Keratinocyte (primary cell): Measurements from ENCODE around the gene SOCS3.

Experiments
- EZH2 ChIP-seq: IDR thresholded peaks from one replicate; pipeline ENCODE4 v1.6.1; 2012; ENCODE audit warnings: inconsistent platforms, mild to moderate bottlenecking, low read length, moderate library complexity
- TF ChIP-seq, protein P1 (sequence below), 3 experiments: IDR thresholded peaks in 1 of 3; conservative IDR thresholded peaks in 1 of 3; optimal IDR thresholded peaks in 1 of 3; 2 replicates in 2 of 3; 3 replicates in 1 of 3; pipeline versions ENCODE3 to v1.5.1; 2011; ENCODE audit warnings: low read length in 3 of 3, mild to moderate bottlenecking in 3 of 3, moderate library complexity in 2 of 3, control low read depth in 1 of 3, inconsistent platforms in 1 of 3; ENCODE audit not compliant: insufficient read depth in 2 of 3; ENCODE audit errors: extremely low read depth in 1 of 3

DNA sequence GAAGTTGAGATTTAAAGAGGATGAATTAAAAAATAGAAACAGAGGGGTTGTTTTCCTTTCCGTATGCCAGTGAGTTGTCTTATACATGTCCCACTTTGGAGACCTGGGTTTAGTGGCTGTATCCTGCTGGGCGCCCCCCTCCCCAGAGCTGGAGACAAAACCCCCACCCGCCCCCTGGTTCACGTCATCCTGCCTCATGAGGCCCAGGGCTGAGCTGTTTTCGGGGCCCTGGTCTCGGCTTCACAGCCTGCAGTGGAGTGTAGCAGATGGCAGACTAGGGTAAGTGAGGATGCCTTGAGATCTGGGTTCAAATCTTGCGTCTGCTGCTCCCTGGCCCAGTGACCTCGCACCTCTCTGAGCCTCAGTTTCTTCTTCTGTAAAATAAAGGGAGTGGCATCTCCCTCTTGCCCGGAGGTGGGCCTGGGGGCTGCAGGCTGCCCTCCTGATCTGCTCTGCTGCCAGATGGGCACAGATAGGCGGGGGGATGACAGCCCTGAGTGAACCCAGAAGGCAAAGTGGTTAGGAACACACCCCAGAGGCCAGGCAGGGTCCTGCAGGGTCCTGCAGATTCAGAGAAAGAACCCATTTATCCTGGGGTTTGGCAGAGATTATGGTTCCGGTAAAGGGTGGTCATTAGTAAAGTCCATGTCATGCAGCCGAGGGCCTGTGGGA is 45.1 kb downstream of the SOCS3 start:
- TF ChIP-seq, protein P1, sequence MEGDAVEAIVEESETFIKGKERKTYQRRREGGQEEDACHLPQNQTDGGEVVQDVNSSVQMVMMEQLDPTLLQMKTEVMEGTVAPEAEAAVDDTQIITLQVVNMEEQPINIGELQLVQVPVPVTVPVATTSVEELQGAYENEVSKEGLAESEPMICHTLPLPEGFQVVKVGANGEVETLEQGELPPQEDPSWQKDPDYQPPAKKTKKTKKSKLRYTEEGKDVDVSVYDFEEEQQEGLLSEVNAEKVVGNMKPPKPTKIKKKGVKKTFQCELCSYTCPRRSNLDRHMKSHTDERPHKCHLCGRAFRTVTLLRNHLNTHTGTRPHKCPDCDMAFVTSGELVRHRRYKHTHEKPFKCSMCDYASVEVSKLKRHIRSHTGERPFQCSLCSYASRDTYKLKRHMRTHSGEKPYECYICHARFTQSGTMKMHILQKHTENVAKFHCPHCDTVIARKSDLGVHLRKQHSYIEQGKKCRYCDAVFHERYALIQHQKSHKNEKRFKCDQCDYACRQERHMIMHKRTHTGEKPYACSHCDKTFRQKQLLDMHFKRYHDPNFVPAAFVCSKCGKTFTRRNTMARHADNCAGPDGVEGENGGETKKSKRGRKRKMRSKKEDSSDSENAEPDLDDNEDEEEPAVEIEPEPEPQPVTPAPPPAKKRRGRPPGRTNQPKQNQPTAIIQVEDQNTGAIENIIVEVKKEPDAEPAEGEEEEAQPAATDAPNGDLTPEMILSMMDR (optimal IDR thresholded peaks at IDR 0.05 in 1 of 3, IDR thresholded peaks at IDR 0.05 in 1 of 3, conservative IDR thresholded peaks at IDR 0.05 in 1 of 3; ENCODE audit: extremely low read depth in 1 of 3, insufficient read depth in 2 of 3, low read length in 3 of 3): peak in 1 of 3 experiments; percentile 8
- no peak for TF ChIP-seq EZH2
